Heart right ventricle (tissue), 16 donors: ENCODE results near the gene AGRP. TPM values are rescaled to one million over a fixed set of nuclear protein-coding genes. Genes with fewer than 3 reads are reported as not detected.

ENCODE experiments used
- ATAC-seq, 8 donors: fragments of 200-7000 bp; cut with Tn5 transposase; one replicate each; pipeline ENCODE4 v1.9.1; 2020; ENCODE audit warnings: mild to moderate bottlenecking in 8 of 8, moderate library complexity in 8 of 8, moderate number of reproducible peaks in 1 of 8
- DNase-seq, 2 donors: peaks; one replicate each; pipeline ENCODE4 v3.0.0-alpha.2; 2020
- H3K27ac ChIP-seq, 10 donors: fragments of 200-600 bp; sonication (generic) in 2 of 10; one replicate each; pipeline versions ENCODE4 v1.5.0 to v1.8.0; 2020 to 2022; ENCODE audit warnings: mild to moderate bottlenecking in 3 of 10
- H3K27me3 ChIP-seq, 7 donors: fragments of 200-600 bp; one replicate each; pipeline ENCODE4 v1.8.0; 2021 to 2022; ENCODE audit warnings: mild to moderate bottlenecking in 2 of 7
- H3K36me3 ChIP-seq, 9 donors: fragments of 200-600 bp; sonication (generic) in 1 of 9; one replicate each; pipeline versions ENCODE4 v1.5.0 to v1.8.0; 2020 to 2022; ENCODE audit warnings: mild to moderate bottlenecking in 2 of 9
- H3K4me1 ChIP-seq, 9 donors: fragments of 200-600 bp; sonication (generic) in 1 of 9; one replicate each; pipeline versions ENCODE4 v1.5.0 to v1.8.0; 2020 to 2022; ENCODE audit warnings: mild to moderate bottlenecking in 4 of 9
- H3K4me3 ChIP-seq, 10 donors: fragments of 200-600 bp; sonication (generic) in 2 of 10; one replicate each; pipeline versions ENCODE4 v1.5.0 to v1.8.0; 2020 to 2022; ENCODE audit warnings: mild to moderate bottlenecking in 7 of 10, moderate library complexity in 2 of 10
- H3K9me3 ChIP-seq, 11 donors: fragments of 200-600 bp in 10 of 11; sonication (generic) in 2 of 11; one replicate each; pipeline versions ENCODE4 v1.5.0 to v1.8.0; 2013 to 2022; ENCODE audit warnings: mild to moderate bottlenecking in 2 of 11, control low read depth in 1 of 11, moderate library complexity in 1 of 11
- CTCF ChIP-seq, 9 donors: fragments of 200-600 bp; sonication (generic) in 2 of 9; IDR thresholded peaks; one replicate each; pipeline versions ENCODE4 v1.5.0 to v1.8.0; 2021 to 2022; ENCODE audit warnings: antibody characterized with exemption in 9 of 9, mild to moderate bottlenecking in 5 of 9, moderate library complexity in 1 of 9
- WGBS, 2 donors: extraction: QIAGEN DNeasy Blood & Tissue Kit; methylation state at CpG; one replicate each; pipeline ENCODE4 v1.1.7; 2013; ENCODE audit warnings: inconsistent platforms in 1 of 2; 5-methylcytosine and 5-hydroxymethylcytosine counted together
- intact Hi-C, 10 donors: fragments of 100-400 bp; cut with DNase I; formaldehyde crosslinking; loops; one replicate each; pipeline versions ENCODE4 v1.11.1 to v1.14.2; 2022
- polyA plus RNA-seq, 2 donors: library from polyadenylated mRNA; stranded (reverse); fragments of 200-250 nt; gene quantifications; one replicate each; pipeline ENCODE4 v1.2.3, GENCODE V29; 2013
- total RNA-seq, 10 donors: library from RNA; stranded (reverse); fragmentation: NEBNext Ultra II Directional in 3 of 10; extraction: Animal tissue kit (Norgen Biotek cat#: 25700) in 3 of 10; gene quantifications; one replicate each; pipeline versions ENCODE4 v1.2.1 to v1.2.4, GENCODE V29; 2021 to 2023
- donor health status: Arrhythmogenic right ventricular cardiomyopathy.
- donor health status: ischemic (EF 13 %, LVEDD 7.1; RV severe dilation, severe dysfunction).
- donor health status: healthy with polysubstance abuse.
- donor health status: DM: no; HTN: yes; CAD: no.
- donor health status: DM: no; HTN: no; CAD: no.
- donor health status: ischemic (EF 25% LVEDD 6.9; RV normal size, moderate dysfunction).
- donor health status: ischemic (EF 25% LVEDD 5.7; RV mildly dilated, moderate dysfunction).
- donor health status: healthy.
- donor health status: DM: yes; HTN: yes; CAD: no.
- donor health status: Ischemic cardiomyopathy.
- donor health status: ischemic (EF 35%, LVEDD 5.7; RV mildly dilated, moderate dysfunction).
- donor health status: nonischemic (EF 11% LVEDD 7.7; RV severe dilation, severe dysfunction).
- donor health status: DM: yes; HTN: yes; CAD: no.
- donor health status: PGD.
- donor health status: ischemic (EF 29% LVEDD 5.4; RV normal size, mild dysfunction).
- donor health status: nonischemic (EF 23%, LVEDD 6.1; RV moderate dilation, normal function).

AGRP gene
- total and polyA plus RNA-seq, 12 donors: 0.10 TPM; not detected in 11

- H3K36me3 ChIP-seq: peaks cover 0 to 78% (median 4%) of the 10 kb centered on the region in 9 donors
- DNase-seq (no peak), ATAC-seq (no peak)
- H3K27ac ChIP-seq: peak overlapping the region in 5 of 10 donors; percentile 54 to 72 (median 65)
- H3K4me3 ChIP-seq: no peak overlapping the region
- TF ChIP-seq CTCF (IDR thresholded peaks at IDR 0.05): no peak
- no peaks in the 10 kb centered on the region for H3K27me3 ChIP-seq
- H3K4me1 ChIP-seq: peaks cover 38 to 90% (median 79%) of the 10 kb centered on the region in 9 donors
- no peaks in the 10 kb centered on the region for H3K9me3 ChIP-seq
- 95 to 97% methylated on average over 5 of the region's 5 CpGs for WGBS, 2 donors
- intact Hi-C loops: no loop called here
Measured at GRCh38 chr16:67448580-67448979, 34.8 kb downstream of the AGRP start.

GRCh38 chr16:67447508-67448076 is 35.8 kb downstream of the AGRP start:
- intact Hi-C loops: no loop called here
- Histone ChIP-seq H3K36me3 (peaks cover 0 to 77% (median 0%) of the 10 kb centered on the region in 9 donors), H3K9me3 (no peaks in the 10 kb centered on the region), H3K27ac (peak overlapping the region in 6 of 10 donors; percentile 16 to 60 (median 52)), H3K4me3 (no peak overlapping the region), H3K27me3 (no peaks in the 10 kb centered on the region), H3K4me1 (peaks cover 44 to 100% (median 89%) of the 10 kb centered on the region in 9 donors)
- DNase-seq (peak; percentile 33 to 62), ATAC-seq (peak in 5 of 8 donors; percentile 7 to 26 (median 19))
- 58 to 69% methylated on average over 6 of the region's 6 CpGs for WGBS, 2 donors
- peak in 7 of 9 donors; percentile 21 to 50 (median 39) for TF ChIP-seq CTCF (IDR thresholded peaks at IDR 0.05)

- no peak for DNase-seq
- no peak for ATAC-seq
- intact Hi-C loops: no loop called here
- WGBS, 2 donors: 70 to 80% methylated on average over 8 of the region's 8 CpGs
- Histone ChIP-seq H3K4me3 (no peak overlapping the region), H3K36me3 (peaks cover 0 to 76% (median 0%) of the 10 kb centered on the region in 9 donors), H3K9me3 (no peaks in the 10 kb centered on the region), H3K27ac (peak overlapping the region in 9 of 10 donors; percentile 13 to 60 (median 47)), H3K4me1 (peaks cover 48 to 100% (median 94%) of the 10 kb centered on the region in 9 donors), H3K27me3 (no peaks in the 10 kb centered on the region)
- TF ChIP-seq CTCF (IDR thresholded peaks at IDR 0.05): no peak
Measured at GRCh38 chr16:67446968-67447507, 36.3 kb downstream of the AGRP start.

- intact Hi-C loops: no loop called here
- DNase-seq: peak; percentile 59 to 73
- no peaks in the 10 kb centered on the region for H3K27me3 ChIP-seq
- ATAC-seq: peak in 7 of 8 donors; percentile 4 to 28 (median 14)
- peaks cover 53 to 100% (median 98%) of the 10 kb centered on the region in 9 donors for H3K4me1 ChIP-seq
- H3K27ac ChIP-seq: peak overlapping the region in 9 of 10 donors; percentile 24 to 62 (median 47)
- peaks cover 0 to 76% (median 0%) of the 10 kb centered on the region in 9 donors for H3K36me3 ChIP-seq
- no peak overlapping the region for H3K4me3 ChIP-seq
- 56 to 58% methylated on average over 12 of the region's 12 CpGs for WGBS, 2 donors
- peak in 2 of 9 donors; percentile 4 to 12 for TF ChIP-seq CTCF (IDR thresholded peaks at IDR 0.05)
- H3K9me3 ChIP-seq: no peaks in the 10 kb centered on the region
Measured at GRCh38 chr16:67445913-67446907, 37.1 kb downstream of the AGRP start.
